ENCODE measurements around the gene NUP205.

Gene NUP205

GRCh38 chr7:135550196-135550595, 7.5 kb upstream of the NUP205 start:
- DNase-seq (ENCODE audit: low spot score), result no peak

- DNase-seq (ENCODE audit: low spot score), result no peak
These were observed 5.6 kb upstream of the NUP205 start for GRCh38 chr7:135552148-135552547.

DNA sequence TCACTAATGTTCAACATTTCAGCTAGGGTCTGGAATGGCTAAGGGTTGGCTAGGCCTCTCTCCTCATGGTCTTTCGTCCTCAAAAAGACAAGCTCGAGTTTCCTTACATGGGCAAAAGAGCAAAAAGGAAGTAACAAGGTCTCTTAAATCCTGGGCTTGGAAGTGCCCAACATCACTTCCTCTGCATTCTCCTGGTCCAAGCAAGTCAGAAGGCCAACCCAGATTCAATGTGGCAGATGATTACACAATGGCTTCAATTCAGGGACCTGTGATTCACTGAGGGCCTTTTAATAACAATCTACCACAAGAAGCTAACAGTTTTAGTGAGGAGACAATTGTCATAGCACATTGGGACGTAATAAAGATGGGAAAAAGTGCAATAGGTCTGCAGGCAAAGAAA, 4.4 kb upstream of the NUP205 start:
- DNase-seq (ENCODE audit: low spot score), result no peak

GRCh38 chr7:135558337-135558767, 635 bp downstream of the NUP205 start:
- DNase-seq (ENCODE audit: low spot score), result peak; percentile 61

DNA sequence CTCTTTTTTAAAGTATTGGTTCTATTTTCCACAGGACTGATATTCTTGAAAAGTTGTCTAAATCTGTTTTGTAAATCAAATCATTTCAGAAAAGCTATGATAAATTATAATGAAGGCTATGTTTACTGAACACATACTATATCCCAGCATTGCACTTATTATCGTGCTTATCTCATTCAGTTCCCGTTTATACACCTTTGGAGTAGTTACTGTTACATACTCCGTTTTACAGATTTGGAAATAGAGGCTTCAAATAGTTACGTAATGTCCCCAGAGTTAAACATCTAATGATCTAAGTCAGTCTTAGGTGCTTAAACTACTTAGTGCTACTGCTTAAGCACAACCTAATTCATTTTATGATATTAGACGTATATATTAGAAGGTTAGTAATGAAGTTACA, 1.2 kb downstream of the NUP205 start:
- DNase-seq (ENCODE audit: low spot score), result no peak

DNA sequence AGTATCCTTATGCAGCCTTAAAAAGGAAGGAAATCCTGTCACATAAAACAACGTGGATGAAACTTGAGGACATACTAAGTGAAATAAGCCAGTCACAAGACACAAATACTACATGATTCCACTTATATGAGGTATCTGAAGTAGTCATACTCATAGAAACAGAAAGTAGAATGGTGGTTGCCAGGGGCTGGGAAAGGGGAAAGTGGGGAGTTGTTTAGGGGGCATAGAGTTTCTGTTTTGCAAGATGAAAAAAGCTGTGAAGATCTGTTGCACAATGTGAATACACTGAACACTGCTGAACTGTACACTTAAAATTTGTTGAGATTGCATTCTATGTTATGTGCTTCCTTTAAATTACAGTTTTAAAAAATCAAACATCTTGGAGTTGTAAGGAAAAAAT, 2.9 kb downstream of the NUP205 start:
- DNase-seq (ENCODE audit: low spot score), result no peak

DNA sequence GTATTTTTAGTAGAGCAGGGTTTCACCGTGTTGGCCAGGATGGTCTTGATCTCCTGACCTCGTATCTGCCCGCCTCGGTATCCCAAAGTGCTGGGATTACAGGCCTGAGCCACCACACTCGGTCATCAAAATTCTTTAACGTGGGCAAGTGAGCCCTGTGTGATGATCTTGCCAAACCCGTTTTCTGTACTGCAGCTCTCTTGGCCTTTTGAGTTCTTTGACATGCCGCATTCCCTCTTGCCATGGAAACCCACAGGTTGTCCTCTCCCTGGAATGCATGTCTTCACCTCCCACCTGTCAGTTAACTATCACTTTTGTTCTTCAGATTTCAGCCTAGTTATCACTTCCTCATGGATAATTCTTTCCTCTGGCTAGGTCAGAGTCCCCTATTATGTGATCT, 5.0 kb downstream of the NUP205 start:
- no peak for DNase-seq (ENCODE audit: low spot score)

DNA sequence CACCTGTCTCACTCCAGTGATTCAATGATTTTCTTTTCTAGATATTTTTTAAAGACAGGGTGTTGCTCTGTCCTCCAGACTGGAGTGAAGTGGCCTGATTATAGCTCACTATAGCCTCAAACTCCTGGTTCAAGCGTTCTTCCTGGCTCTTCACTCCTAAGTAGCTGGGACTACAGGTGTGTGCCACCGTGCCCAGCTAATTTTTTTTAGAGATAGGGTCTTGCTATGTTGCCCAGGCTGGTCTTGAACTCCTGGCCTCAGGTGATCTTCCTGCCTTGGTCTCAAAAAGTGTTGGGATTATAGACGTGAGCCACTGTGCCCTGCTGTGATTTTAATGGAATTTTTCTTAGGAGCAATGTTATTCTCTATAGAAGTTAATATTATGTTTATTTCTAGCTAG, 14.1 kb downstream of the NUP205 start:
- DNase-seq (ENCODE audit: low spot score), result no peak

- no peak for DNase-seq (ENCODE audit: low spot score)
These were observed 15.8 kb downstream of the NUP205 start for GRCh38 chr7:135573541-135573940.

GRCh38 chr7:135575296-135575695, 17.6 kb downstream of the NUP205 start:
- DNase-seq (ENCODE audit: low spot score), result no peak

DNA sequence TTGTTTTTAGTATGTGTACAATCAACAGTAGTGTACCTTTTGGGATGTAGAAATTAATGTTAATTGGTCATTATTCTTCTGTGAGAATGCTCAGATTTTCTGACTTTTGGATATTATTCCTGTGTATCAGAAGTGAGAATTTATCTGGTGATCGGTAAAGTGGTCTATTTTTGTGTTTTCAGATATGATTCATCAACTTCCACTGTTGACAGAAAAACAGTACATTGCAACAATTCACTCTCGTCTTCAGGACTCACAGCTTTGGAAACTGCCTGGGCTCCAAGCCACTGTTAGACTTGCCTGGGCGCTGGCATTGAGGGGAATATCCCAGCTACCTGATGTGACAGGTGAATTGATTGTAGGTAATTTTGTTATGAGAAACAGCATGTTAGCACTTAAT, 20.9 kb downstream of the NUP205 start:
- DNase-seq (ENCODE audit: low spot score), result no peak

DNA sequence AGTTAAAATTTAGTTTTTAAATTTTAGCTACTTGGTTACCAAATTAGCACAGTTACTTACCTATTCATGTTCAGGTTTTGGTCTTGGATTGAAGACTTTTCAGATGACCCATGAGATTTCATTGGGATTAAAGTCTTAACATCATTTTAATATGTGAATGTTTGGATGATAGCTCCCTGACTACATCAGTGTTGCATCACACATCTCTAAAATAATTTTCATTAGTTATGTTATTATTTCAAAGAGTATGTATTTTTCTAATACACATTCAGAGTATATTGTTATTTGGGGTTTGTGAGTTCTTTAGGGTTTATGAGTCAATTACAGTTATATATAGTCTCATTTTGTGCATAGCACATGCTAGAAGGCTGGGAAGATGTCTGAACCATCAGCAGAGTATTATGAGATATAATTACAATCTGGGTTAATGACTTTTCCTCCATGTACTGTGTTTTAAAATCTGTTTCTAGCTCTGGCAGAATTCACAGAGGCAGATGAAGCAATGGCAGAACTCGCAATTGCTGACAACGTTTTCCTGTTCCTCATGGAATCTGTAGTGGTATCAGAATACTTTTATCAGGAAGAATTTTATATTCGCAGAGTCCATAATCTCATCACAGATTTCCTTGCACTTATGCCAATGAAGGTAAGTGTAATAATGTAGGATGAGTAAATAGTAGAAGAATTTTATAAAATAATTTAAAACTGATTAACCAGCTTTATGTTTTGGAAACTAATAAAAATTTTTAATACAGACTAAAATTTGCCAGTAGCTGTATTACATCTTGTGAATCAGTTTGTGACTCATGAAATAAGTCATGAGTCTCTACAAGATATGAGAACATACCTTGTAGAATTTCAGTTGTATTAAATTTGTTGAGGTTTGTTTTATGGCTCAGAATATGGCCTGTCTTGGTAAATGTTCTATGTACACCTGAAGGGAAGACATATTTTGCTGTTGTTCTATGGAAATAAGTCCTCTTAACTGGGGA, 26.9 kb downstream of the NUP205 start:
- no peak for DNase-seq (ENCODE audit: low spot score)

DNA sequence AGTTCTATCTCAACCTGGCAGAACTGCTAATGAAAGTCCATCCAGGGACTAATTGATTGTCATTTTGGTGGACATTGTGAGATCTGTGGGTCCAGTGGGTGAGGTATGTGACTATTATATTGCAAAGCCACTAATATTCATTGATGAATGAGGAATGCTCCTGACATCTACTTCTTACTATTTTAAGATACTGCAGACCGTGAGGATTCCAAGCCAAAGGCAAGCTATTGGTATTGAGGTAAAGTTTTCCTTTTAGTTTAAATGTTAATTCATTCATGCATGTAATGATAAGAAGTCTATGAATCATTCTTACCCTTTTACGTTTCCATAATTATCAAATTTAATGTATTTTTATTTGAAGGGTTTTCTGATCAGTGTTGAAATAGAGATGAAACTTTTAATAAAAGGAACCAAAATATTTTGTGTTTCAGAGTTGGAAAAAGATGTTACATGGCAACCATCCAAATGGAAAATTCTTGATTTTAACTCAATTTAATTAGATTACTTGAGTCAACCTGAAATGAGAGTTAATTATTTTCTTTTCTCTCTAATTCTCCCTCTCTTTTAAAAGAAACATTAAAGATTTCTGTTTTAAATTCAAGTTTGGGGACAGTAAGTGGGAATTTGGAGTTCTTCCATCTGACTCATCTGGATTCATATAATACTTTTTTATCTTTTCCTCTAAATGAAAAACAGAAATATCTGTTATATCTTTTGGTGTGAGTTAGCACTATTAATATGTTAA, 39.6 kb downstream of the NUP205 start:
- no peak for DNase-seq (ENCODE audit: low spot score)

DNA sequence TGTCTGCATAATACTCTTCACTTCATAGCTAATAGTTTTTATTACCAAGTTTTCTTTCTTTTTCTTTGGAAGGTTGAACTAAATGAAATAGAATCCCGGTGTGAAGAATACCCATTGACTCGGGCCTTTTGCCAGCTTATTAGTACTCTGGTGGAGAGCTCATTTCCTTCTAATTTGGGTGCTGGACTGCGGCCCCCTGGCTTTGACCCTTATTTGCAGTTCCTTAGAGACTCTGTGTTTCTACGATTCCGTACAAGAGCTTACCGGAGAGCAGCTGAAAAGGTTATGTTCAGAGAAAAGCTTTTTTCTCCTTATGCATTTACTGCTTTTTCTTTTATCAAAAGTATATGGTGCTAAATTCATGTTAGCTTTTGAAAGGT, 40.2 kb downstream of the NUP205 start:
- no peak for DNase-seq (ENCODE audit: low spot score)

DNA sequence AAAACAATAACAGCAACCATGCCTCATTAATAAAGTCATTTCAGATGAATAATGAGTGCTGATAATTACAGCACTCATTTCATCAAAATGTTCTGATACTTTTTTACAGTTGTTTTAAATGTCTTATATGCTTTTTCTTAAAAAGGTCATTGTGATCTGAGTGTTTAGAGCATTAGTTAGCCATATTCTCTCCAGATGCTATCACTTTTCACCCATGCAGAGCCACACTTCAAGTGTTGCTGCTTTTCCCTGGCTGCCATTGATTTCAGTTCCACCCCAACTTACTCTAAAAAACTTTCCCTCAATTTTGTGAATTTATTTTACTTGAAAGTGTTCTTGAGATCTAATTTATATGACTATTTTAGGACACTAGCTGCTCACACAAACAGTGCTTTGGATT, 41.8 kb downstream of the NUP205 start:
- DNase-seq (ENCODE audit: low spot score), result no peak

- DNase-seq (ENCODE audit: low spot score), result no peak
These were observed 42.5 kb downstream of the NUP205 start for GRCh38 chr7:135600226-135600625.

DNA sequence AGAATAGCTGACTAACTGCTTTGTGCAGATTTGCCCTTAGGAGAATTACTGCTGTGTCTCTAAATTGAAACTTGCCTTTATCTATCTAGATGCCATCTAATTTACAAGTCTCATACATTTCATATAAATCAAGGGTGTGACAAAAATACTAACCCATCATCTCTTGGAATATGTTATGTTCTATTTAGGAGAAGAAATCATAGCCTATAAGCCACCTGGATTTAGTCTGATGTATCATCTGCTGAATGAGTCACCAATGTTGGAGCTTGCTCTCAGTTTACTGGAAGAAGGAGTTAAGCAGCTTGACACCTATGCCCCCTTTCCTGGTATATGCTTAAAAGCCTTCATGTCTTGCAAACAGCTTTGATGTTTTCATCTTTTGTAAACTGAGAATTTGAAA, 43.5 kb downstream of the NUP205 start:
- no peak for DNase-seq (ENCODE audit: low spot score)

- no peak for DNase-seq (ENCODE audit: low spot score)
These were observed 44.6 kb downstream of the NUP205 start for GRCh38 chr7:135602304-135602703.

GRCh38 chr7:135616136-135616535, 58.4 kb downstream of the NUP205 start:
- no peak for DNase-seq (ENCODE audit: low spot score)

DNA sequence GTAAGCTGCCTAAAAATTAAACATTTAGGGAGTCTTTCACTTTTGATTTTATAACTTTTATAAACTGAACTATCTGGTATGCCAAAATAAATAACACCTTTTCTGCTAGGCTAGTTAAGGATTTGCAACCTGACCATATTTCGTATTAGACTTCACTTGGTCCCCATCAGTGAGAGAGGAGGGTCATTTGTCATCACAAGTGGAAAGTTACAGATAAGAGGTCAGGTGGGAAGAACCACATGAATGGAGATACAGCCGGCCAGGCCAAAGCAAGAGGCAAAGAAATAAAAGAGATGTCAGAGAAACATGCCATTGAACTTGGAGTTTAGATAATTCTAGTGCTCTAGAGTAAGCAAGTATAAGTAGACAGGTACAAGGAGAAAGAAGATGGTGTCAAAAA, 60.1 kb downstream of the NUP205 start:
- no peak for DNase-seq (ENCODE audit: low spot score)

DNA sequence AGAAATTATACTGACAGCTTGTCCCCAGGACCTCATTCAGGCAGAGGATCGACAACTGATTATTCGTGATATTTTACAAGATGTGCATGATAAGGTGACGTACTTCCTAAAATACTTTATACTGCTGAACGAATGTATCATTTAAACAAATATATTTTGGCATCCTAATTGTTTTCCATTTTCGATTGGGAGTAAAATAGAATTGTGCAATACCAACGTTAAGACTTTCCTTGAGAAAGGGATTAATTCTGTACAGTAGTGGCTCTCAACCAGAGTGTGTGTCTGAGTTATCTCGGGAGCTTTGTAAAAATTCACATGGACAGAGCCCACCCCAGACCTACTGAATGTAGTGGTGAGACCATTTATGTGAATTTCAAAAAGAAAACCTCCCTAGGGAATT, 60.8 kb downstream of the NUP205 start:
- no peak for DNase-seq (ENCODE audit: low spot score)

- DNase-seq (ENCODE audit: low spot score), result no peak
These were observed 62.7 kb downstream of the NUP205 start for GRCh38 chr7:135620447-135620846.
